Measurements from ENCODE around the gene MSX2.

Gene MSX2

DNA sequence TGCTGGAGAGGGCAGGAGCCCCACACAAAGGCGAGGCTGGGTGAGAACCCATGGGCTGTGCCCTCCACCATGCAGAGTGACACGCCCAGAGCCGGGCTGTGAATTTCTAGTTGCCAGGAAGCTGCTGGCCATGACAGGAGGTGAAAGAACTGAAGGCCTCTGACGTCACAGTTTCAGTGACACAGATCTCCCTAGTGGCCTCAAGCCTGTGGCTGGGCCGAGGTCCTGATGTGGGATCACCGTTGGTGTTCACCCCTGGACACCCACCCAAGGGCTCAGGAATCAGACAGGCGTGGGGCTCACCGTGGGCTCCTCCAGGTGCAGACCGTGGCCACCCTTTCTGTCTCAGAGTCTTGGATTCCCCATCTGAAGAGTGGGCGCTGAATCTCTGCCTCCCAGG, 39.9 kb downstream of the MSX2 start:
- Histone ChIP-seq H3K27ac (ENCODE audit: low read depth, low read length) (no peak overlapping the region), H3K9me2 (replicated peaks; ENCODE audit: control insufficient read depth, low read length) (no peaks in the 10 kb centered on the region), H3F3A (ENCODE audit: control insufficient read depth, insufficient read depth) (no peaks in the 10 kb centered on the region), H3K4me3 (ENCODE audit: low read length) (no peak overlapping the region), H3K36me3 (ENCODE audit: control insufficient read depth, low read length) (no peaks in the 10 kb centered on the region), H3K79me2 (ENCODE audit: control insufficient read depth, low read length) (no peaks in the 10 kb centered on the region), H3K4me2 (ENCODE audit: low read length) (no peak overlapping the region), H3K27me3 (ENCODE audit: control insufficient read depth, low read length) (no peaks in the 10 kb centered on the region), H3K4me1 (ENCODE audit: control insufficient read depth, low read length) (no peaks in the 10 kb centered on the region), H3K9me3 (ENCODE audit: control insufficient read depth, insufficient read depth, low read length) (no peaks in the 10 kb centered on the region), H4K20me1 (ENCODE audit: control insufficient read depth, insufficient read depth, low read depth, low read length) (no peaks in the 10 kb centered on the region)
- TF ChIP-seq, protein P1, sequence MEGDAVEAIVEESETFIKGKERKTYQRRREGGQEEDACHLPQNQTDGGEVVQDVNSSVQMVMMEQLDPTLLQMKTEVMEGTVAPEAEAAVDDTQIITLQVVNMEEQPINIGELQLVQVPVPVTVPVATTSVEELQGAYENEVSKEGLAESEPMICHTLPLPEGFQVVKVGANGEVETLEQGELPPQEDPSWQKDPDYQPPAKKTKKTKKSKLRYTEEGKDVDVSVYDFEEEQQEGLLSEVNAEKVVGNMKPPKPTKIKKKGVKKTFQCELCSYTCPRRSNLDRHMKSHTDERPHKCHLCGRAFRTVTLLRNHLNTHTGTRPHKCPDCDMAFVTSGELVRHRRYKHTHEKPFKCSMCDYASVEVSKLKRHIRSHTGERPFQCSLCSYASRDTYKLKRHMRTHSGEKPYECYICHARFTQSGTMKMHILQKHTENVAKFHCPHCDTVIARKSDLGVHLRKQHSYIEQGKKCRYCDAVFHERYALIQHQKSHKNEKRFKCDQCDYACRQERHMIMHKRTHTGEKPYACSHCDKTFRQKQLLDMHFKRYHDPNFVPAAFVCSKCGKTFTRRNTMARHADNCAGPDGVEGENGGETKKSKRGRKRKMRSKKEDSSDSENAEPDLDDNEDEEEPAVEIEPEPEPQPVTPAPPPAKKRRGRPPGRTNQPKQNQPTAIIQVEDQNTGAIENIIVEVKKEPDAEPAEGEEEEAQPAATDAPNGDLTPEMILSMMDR (IDR thresholded peaks at IDR 0.05; ENCODE audit: low read depth, low read length, poor library complexity, severe bottlenecking), result no peak
- no peak for TF ChIP-seq EZH2phosphoT487 (IDR thresholded peaks at IDR 0.05; ENCODE audit: borderline replicate concordance, low read length)

DNA sequence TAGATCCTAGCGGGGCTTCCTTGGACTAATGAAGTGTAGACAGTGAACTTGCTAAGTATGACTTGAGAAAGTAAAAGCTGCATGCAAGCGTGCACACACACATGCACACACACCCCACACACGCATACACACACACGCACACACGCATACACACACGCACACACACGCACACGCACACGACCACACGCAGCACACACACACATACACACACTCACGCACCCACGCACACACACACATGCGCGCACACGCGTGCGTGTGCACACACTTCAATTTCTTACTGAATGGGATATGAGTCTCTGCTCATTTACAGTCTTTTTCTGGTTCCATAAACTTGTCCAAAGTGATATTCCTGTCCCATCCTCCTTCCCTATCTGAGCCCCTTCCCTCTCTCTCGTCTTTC, 41.2 kb downstream of the MSX2 start:
- no peaks in the 10 kb centered on the region for H3K9me2 ChIP-seq (replicated peaks; ENCODE audit: control insufficient read depth, low read length)
- H3K27ac ChIP-seq (ENCODE audit: low read depth, low read length), result no peak overlapping the region
- no peak overlapping the region for H3K4me3 ChIP-seq (ENCODE audit: low read length)
- H3K9me3 ChIP-seq (ENCODE audit: control insufficient read depth, insufficient read depth, low read length), result no peaks in the 10 kb centered on the region
- H3K79me2 ChIP-seq (ENCODE audit: control insufficient read depth, low read length), result no peaks in the 10 kb centered on the region
- no peaks in the 10 kb centered on the region for H3F3A ChIP-seq (ENCODE audit: control insufficient read depth, insufficient read depth)
- H3K4me2 ChIP-seq (ENCODE audit: low read length), result no peak overlapping the region
- no peaks in the 10 kb centered on the region for H3K27me3 ChIP-seq (ENCODE audit: control insufficient read depth, low read length)
- no peaks in the 10 kb centered on the region for H4K20me1 ChIP-seq (ENCODE audit: control insufficient read depth, insufficient read depth, low read depth, low read length)
- H3K36me3 ChIP-seq (ENCODE audit: control insufficient read depth, low read length), result no peaks in the 10 kb centered on the region
- no peaks in the 10 kb centered on the region for H3K4me1 ChIP-seq (ENCODE audit: control insufficient read depth, low read length)
- TF ChIP-seq, protein P1 (IDR thresholded peaks at IDR 0.05; ENCODE audit: low read depth, low read length, poor library complexity, severe bottlenecking), result no peak
- no peak for TF ChIP-seq EZH2phosphoT487 (IDR thresholded peaks at IDR 0.05; ENCODE audit: borderline replicate concordance, low read length)

DNA sequence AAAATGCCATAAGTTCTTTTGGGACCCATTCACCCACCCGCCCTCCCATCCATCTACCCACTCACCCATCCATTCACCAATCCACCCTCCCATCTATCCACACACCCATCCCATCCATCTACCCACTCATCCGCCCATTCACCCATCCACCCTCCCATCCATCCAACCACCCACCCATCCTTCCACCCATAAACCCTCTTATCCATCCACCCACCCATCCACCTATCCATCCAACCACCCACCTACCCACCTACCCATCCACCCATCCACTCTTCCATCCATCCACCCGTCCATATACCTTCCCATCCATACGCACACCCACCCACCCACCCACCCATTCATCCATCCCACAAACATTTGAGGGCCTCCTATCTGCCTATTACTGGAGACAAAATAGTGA, 43.3 kb downstream of the MSX2 start:
- Histone ChIP-seq H3F3A (ENCODE audit: control insufficient read depth, insufficient read depth) (no peaks in the 10 kb centered on the region), H3K4me1 (ENCODE audit: control insufficient read depth, low read length) (no peaks in the 10 kb centered on the region), H4K20me1 (ENCODE audit: control insufficient read depth, insufficient read depth, low read depth, low read length) (no peaks in the 10 kb centered on the region), H3K4me2 (ENCODE audit: low read length) (no peak overlapping the region), H3K9me2 (replicated peaks; ENCODE audit: control insufficient read depth, low read length) (no peaks in the 10 kb centered on the region), H3K4me3 (ENCODE audit: low read length) (no peak overlapping the region), H3K79me2 (ENCODE audit: control insufficient read depth, low read length) (no peaks in the 10 kb centered on the region), H3K27me3 (ENCODE audit: control insufficient read depth, low read length) (no peaks in the 10 kb centered on the region), H3K27ac (ENCODE audit: low read depth, low read length) (no peak overlapping the region), H3K36me3 (ENCODE audit: control insufficient read depth, low read length) (no peaks in the 10 kb centered on the region), H3K9me3 (ENCODE audit: control insufficient read depth, insufficient read depth, low read length) (no peaks in the 10 kb centered on the region)
- TF ChIP-seq, protein P1 (IDR thresholded peaks at IDR 0.05; ENCODE audit: low read depth, low read length, poor library complexity, severe bottlenecking), result no peak
- TF ChIP-seq EZH2phosphoT487 (IDR thresholded peaks at IDR 0.05; ENCODE audit: borderline replicate concordance, low read length), result no peak

DNA sequence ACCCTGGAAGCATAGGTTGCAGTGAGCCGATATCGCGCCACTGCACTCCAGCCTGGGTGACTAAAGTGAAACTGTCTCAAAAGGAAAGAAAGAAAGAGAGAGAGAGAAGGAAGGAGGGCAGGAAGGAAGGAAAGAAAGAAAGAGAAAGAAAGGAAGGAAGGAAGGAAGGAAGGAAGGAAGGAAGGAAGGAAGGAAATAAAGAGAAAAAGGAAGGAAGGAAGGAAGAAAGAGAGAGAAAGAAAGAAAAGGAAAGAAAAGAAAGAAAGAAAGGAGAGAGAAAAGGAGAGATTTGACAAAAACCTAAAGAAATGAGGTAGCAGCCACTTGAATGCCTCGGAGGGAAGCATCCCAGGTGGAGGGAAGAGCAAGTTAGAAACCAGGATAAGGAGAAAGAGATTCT, 44.6 kb downstream of the MSX2 start:
- H3K27ac ChIP-seq (ENCODE audit: low read depth, low read length), result no peak overlapping the region
- H3K9me2 ChIP-seq (replicated peaks; ENCODE audit: control insufficient read depth, low read length), result no peaks in the 10 kb centered on the region
- H3K4me2 ChIP-seq (ENCODE audit: low read length), result no peak overlapping the region
- no peaks in the 10 kb centered on the region for H3K36me3 ChIP-seq (ENCODE audit: control insufficient read depth, low read length)
- TF ChIP-seq EZH2phosphoT487 (IDR thresholded peaks at IDR 0.05; ENCODE audit: borderline replicate concordance, low read length), result no peak
- TF ChIP-seq, protein P1 (IDR thresholded peaks at IDR 0.05; ENCODE audit: low read depth, low read length, poor library complexity, severe bottlenecking), result no peak
- H3K9me3 ChIP-seq (ENCODE audit: control insufficient read depth, insufficient read depth, low read length), result no peaks in the 10 kb centered on the region
- no peaks in the 10 kb centered on the region for H3K4me1 ChIP-seq (ENCODE audit: control insufficient read depth, low read length)
- no peaks in the 10 kb centered on the region for H3K79me2 ChIP-seq (ENCODE audit: control insufficient read depth, low read length)
- no peaks in the 10 kb centered on the region for H4K20me1 ChIP-seq (ENCODE audit: control insufficient read depth, insufficient read depth, low read depth, low read length)
- no peaks in the 10 kb centered on the region for H3K27me3 ChIP-seq (ENCODE audit: control insufficient read depth, low read length)
- no peak overlapping the region for H3K4me3 ChIP-seq (ENCODE audit: low read length)
- H3F3A ChIP-seq (ENCODE audit: control insufficient read depth, insufficient read depth), result no peaks in the 10 kb centered on the region
